Epithelial cell of esophagus (primary cell): Measurements from ENCODE around the gene CRMP1.

ENCODE experiments used
- DNase-seq: peaks from one replicate; pipeline ENCODE4 v3.0.0; 2010; ENCODE audit warnings: low read depth
- H3K4me3 ChIP-seq: 2 replicates; pipeline ENCODE4 v1.5.1; 2011; ENCODE audit warnings: mild to moderate bottlenecking, low read length, control low read depth
- CTCF ChIP-seq: IDR thresholded peaks from 2 replicates; pipeline ENCODE4 v1.5.1; 2011; ENCODE audit warnings: low read depth, mild to moderate bottlenecking, low read length, control low read depth, inconsistent platforms; ENCODE audit not compliant: insufficient read depth; ENCODE audit errors: missing control alignments

Gene CRMP1

DNA sequence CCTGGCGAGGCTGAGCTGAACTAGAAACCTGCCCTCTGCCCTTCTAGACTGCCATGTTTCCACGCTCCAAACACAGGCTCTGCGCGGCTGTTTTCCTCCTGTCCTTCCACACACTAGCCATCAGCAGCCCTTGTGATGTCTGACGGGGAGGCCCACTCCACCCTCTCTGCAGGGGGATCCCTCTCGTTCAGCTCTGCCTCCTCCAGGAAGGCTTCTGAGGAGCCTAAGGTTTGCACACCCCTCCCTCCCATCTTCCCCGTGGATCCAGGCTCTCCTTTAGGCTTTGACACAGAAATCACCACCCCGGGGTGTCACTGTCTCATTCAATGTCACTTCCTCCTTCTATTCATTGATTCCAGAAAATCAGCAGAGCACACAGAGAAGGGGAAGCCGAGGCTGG, 38.6 kb upstream of the CRMP1 start:
- TF ChIP-seq CTCF, result no peak
- no peak for DNase-seq
- H3K4me3 ChIP-seq, result no peak overlapping the region

DNA sequence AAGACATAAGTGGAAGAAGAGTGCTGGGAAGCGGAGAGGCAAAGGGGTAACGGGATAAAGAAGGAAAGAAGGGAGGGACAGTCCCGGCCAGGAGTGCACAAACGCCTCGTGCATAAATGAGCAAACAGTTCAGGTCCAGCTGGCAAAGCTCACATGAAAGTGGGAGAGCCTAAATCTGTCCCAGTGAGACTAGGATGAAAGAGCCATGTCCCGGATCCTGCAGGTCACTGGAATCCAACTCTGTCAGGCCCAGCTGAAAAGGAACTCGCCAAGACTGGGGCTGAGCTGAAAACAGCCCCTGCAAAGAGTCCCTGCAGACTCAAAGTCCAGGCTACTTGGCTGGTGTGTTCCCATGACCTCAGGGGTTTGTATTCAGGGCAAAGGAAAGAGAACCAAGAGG, 38.0 kb upstream of the CRMP1 start:
- TF ChIP-seq CTCF, result no peak
- DNase-seq, result no peak
- no peak overlapping the region for H3K4me3 ChIP-seq

- no peak for DNase-seq
- TF ChIP-seq CTCF, result no peak
- no peak overlapping the region for H3K4me3 ChIP-seq
Observed at GRCh38 chr4:5930456-5930855, 37.6 kb upstream of the CRMP1 start.

- TF ChIP-seq CTCF, result no peak
- DNase-seq, result no peak
- H3K4me3 ChIP-seq, result no peak overlapping the region
Observed at GRCh38 chr4:5928844-5929420, 36.0 kb upstream of the CRMP1 start.

DNA sequence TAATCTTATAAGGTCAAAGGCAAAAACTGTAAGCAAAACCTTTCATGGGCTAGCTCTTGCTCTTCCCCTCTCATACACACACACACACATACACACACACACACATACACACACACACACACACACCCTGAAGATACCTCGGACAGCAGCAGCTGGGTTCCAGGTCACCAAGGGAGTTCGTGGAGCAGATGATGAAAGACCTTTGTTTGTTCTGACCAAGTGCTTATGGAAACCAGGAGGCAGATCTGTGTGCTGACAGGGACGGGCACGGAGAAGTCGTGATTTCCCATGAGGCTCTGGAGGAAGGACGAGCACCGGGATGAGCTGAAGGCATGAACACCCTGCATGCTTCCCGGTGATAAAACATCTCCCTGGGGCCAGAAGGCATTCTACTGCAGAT, 35.4 kb upstream of the CRMP1 start:
- no peak overlapping the region for H3K4me3 ChIP-seq
- no peak for TF ChIP-seq CTCF
- no peak for DNase-seq

DNA sequence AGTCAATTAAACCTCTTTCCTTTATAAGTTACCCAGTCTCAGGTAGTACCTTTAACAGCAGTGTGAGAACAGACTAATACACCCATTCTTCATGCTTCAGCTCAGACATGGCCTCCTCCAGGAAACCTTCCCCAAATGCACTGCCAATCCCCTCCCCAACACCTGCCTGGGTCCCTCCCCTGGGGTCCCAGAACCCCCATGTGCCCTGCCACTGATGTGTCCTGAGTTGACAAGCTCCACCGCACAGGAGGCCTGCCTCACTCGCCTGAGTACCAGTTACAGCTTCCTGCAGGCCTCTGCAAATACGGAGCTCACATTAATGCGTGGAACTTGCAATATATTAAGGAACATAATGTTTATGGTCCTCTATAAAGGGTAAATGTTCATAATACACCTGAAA, 34.9 kb upstream of the CRMP1 start:
- no peak for DNase-seq
- no peak for TF ChIP-seq CTCF
- H3K4me3 ChIP-seq, result no peak overlapping the region

- TF ChIP-seq CTCF, result no peak
- no peak for DNase-seq
- H3K4me3 ChIP-seq, result no peak overlapping the region
Observed at GRCh38 chr4:5927116-5927515, 34.2 kb upstream of the CRMP1 start.
